Activated CD8-positive, alpha-beta memory T cell treated with anti-CD3 and anti-CD28 coated beads for 1 hour (primary cell): ENCODE measurements around the gene STK35.

ENCODE experiments used
- DNase-seq, 2 donors: peaks; one replicate each; pipeline ENCODE4 v3.0.0-alpha.2; 2020; ENCODE audit warnings: low read depth in 1 of 2; ENCODE audit errors: extremely low read depth in 1 of 2

STK35 gene

GRCh38 chr20:2132461-2132901, 30.9 kb downstream of the STK35 start:
- no peak for DNase-seq

GRCh38 chr20:2133318-2134183, 31.9 kb downstream of the STK35 start:
- DNase-seq = no peak

- DNase-seq = no peak
Observed at GRCh38 chr20:2135013-2135412, 33.4 kb downstream of the STK35 start.

GRCh38 chr20:2136275-2136674, 34.6 kb downstream of the STK35 start:
- no peak for DNase-seq

- DNase-seq = no peak
Observed at GRCh38 chr20:2137552-2138201, 36.0 kb downstream of the STK35 start.

- DNase-seq = no peak
Observed at GRCh38 chr20:2138396-2138795, 36.8 kb downstream of the STK35 start.

GRCh38 chr20:2139250-2139649, 37.6 kb downstream of the STK35 start:
- DNase-seq = no peak

GRCh38 chr20:2139736-2140135, 38.1 kb downstream of the STK35 start:
- DNase-seq = no peak

- no peak for DNase-seq
Observed at GRCh38 chr20:2140561-2140960, 38.9 kb downstream of the STK35 start.

GRCh38 chr20:2141600-2142575, 40.3 kb downstream of the STK35 start:
- no peak for DNase-seq

GRCh38 chr20:2142649-2143048, 41.0 kb downstream of the STK35 start:
- DNase-seq = no peak

GRCh38 chr20:2143594-2143993, 42.0 kb downstream of the STK35 start:
- no peak for DNase-seq

- no peak for DNase-seq
Observed at GRCh38 chr20:2144850-2145249, 43.2 kb downstream of the STK35 start.

GRCh38 chr20:2145376-2145775, 43.7 kb downstream of the STK35 start:
- DNase-seq = no peak

- DNase-seq = no peak
Observed at GRCh38 chr20:2146080-2146867, 44.6 kb downstream of the STK35 start.

GRCh38 chr20:2149507-2149906, 47.9 kb downstream of the STK35 start:
- no peak for DNase-seq

- no peak for DNase-seq
Observed at GRCh38 chr20:2150660-2151059, 49.0 kb downstream of the STK35 start.

- no peak for DNase-seq
Observed at GRCh38 chr20:2151858-2152281, 50.2 kb downstream of the STK35 start.

GRCh38 chr20:2152317-2152716, 50.7 kb downstream of the STK35 start:
- DNase-seq = no peak

- DNase-seq = no peak
Observed at GRCh38 chr20:2153326-2153725, 51.7 kb downstream of the STK35 start.
